K562 (cell line): ENCODE measurements around the gene UNC5C. TPM values are rescaled to one million over a fixed set of nuclear protein-coding genes. Genes with fewer than 3 reads are reported as not detected.

Experiments used
- ARID2 ChIP-seq: fragments of 450-650 bp; IDR thresholded peaks from 2 replicates; pipeline ENCODE4 v1.6.1; 2017; ENCODE audit warnings: antibody characterized with exemption, mild to moderate bottlenecking
- BMI1 ChIP-seq: fragments of 150-350 bp; IDR thresholded peaks from 2 replicates; pipeline ENCODE4 v1.6.1; 2014; ENCODE audit warnings: low read length
- C11orf30 ChIP-seq: fragments of 450-650 bp; IDR thresholded peaks from 2 replicates; pipeline ENCODE4 v1.6.1; 2016; ENCODE audit warnings: low read depth, mild to moderate bottlenecking
- CBX2 ChIP-seq: fragments of 200-600 bp; sonication (generic); IDR thresholded peaks from one replicate; pipeline ENCODE4 v1.6.1; 2012; ENCODE audit warnings: mild to moderate bottlenecking, low read length, inconsistent platforms; ENCODE audit not compliant: insufficient read depth, poor library complexity, severe bottlenecking
- CCNT2 ChIP-seq: IDR thresholded peaks from 2 replicates; pipeline ENCODE4 v1.6.1; 2011; ENCODE audit warnings: borderline replicate concordance, low read depth, mild to moderate bottlenecking, moderate library complexity, mixed read lengths, low read length; ENCODE audit not compliant: insufficient read length; ENCODE audit errors: extremely low read depth
- EP300 ChIP-seq: IDR thresholded peaks from 2 replicates; pipeline ENCODE4 v1.6.1; 2012; ENCODE audit warnings: low read length, improper control_type of control experiment
- GATAD2B ChIP-seq: fragments of 450-650 bp; IDR thresholded peaks from 2 replicates; pipeline ENCODE4 v1.6.1; 2017; ENCODE audit warnings: mild to moderate bottlenecking, borderline replicate concordance
- HDAC2 ChIP-seq: fragments of 450-650 bp; IDR thresholded peaks from 2 replicates; pipeline ENCODE4 v1.6.1; 2016; ENCODE audit warnings: mild to moderate bottlenecking
- JUN ChIP-seq, 2 experiments: sonication (generic) in 1 of 2; formaldehyde crosslinking in 1 of 2; IDR thresholded peaks; 2 replicates each; pipeline versions ENCODE4 v1.6.1 to v1.8.0; 2012 to 2022; ENCODE audit warnings: borderline replicate concordance in 2 of 2, mild to moderate bottlenecking in 2 of 2, improper control_type of control experiment in 1 of 2, low read depth in 1 of 2, low read length in 1 of 2, missing genetic modification reagents in 1 of 2
- MTA1 ChIP-seq: fragments of 450-650 bp; IDR thresholded peaks from 2 replicates; pipeline ENCODE4 v1.6.1; 2017; ENCODE audit warnings: borderline replicate concordance
- NCOA2 ChIP-seq, 2 experiments: fragments of 450-650 bp; IDR thresholded peaks; 2 replicates each; pipeline ENCODE4 v1.6.1; 2018; ENCODE audit warnings: mild to moderate bottlenecking in 2 of 2, moderate library complexity in 1 of 2; ENCODE audit not compliant: partially characterized antibody in 2 of 2
- PHB2 ChIP-seq: fragments of 450-650 bp; IDR thresholded peaks from 2 replicates; pipeline ENCODE4 v1.6.1; 2017; ENCODE audit warnings: low read depth
- SMAD4 ChIP-seq: fragments of 250-450 bp; sonication (Bioruptor Pico); conservative IDR thresholded peaks from 2 replicates; pipeline ENCODE4 v1.8.0; 2021; ENCODE audit warnings: inconsistent platforms, mild to moderate bottlenecking, moderate library complexity
- SRF ChIP-seq, 2 experiments: fragments of 250-450, 450-650 bp in 1 of 2; sonication (Bioruptor Pico) in 1 of 2; sonication (generic) in 1 of 2; formaldehyde crosslinking; IDR thresholded peaks; 2 replicates each; pipeline versions ENCODE4 v1.5.0 to v1.5.1; 2020 to 2022; ENCODE audit warnings: mild to moderate bottlenecking in 1 of 2, missing genetic modification reagents in 1 of 2
- TAL1 ChIP-seq: fragments of 450-650 bp; IDR thresholded peaks from 2 replicates; pipeline ENCODE4 v1.6.1; 2016; ENCODE audit warnings: mild to moderate bottlenecking
- ZBTB2 ChIP-seq: fragments of 450-650 bp; IDR thresholded peaks from 2 replicates; pipeline ENCODE4 v1.6.1; 2016; ENCODE audit warnings: antibody characterized with exemption
- ZFP36 ChIP-seq: fragments of 150-350 bp; IDR thresholded peaks from 2 replicates; pipeline ENCODE4 v1.6.1; 2018; ENCODE audit warnings: low read length, low read depth; ENCODE audit not compliant: partially characterized antibody
- ZNF280A ChIP-seq: fragments of 450-650 bp; IDR thresholded peaks from 2 replicates; pipeline ENCODE4 v1.6.1; 2018; ENCODE audit warnings: mild to moderate bottlenecking, low read depth; ENCODE audit not compliant: partially characterized antibody
- ZNF655 ChIP-seq: fragments of 250-450 bp; sonication (Bioruptor Pico); IDR thresholded peaks from 2 replicates; pipeline ENCODE4 v1.5.0; 2021
- polyA plus RNA-seq, 8 experiments: library from polyadenylated mRNA; depleted of rRNA in 4 of 8; stranded (reverse) in 5 of 8; unstranded in 3 of 8; fragments of >200 nt; fragmentation: Nextera tagmentation in 2 of 8; fragmentation: Illumina TruSeq in 1 of 8; extraction: Ambion mirVana in 2 of 8; extraction: Trizol in 1 of 8; gene quantifications; 2 replicates each; pipeline versions ENCODE4 v1.2.1 to v1.2.3, GENCODE V29; 2011 to 2014; ENCODE audit warnings: inconsistent platforms in 1 of 8, missing spikeins in 1 of 8
- total RNA-seq, 7 experiments: library from RNA; depleted of rRNA in 6 of 7; stranded (reverse); fragments of >200 nt in 6 of 7; fragmentation: Illumina TruSeq in 2 of 7; extraction: Trizol in 2 of 7; gene quantifications; 2 replicates each; pipeline versions ENCODE4 v1.2.1 to v1.2.3, GENCODE V29; 2011 to 2021; ENCODE audit warnings: low replicate concordance in 1 of 7
- TF ChIP-seq, protein P1 (sequence below): fragments of 450-650 bp; IDR thresholded peaks from 2 replicates; pipeline ENCODE4 v1.6.1; 2014; ENCODE audit warnings: low read depth, mild to moderate bottlenecking, moderate library complexity, borderline replicate concordance
- TF ChIP-seq, protein P2 (sequence below): sonication (generic); formaldehyde crosslinking; IDR thresholded peaks from 2 replicates; pipeline ENCODE4 v1.9.0; 2022; ENCODE audit warnings: mild to moderate bottlenecking, missing genetic modification reagents

UNC5C gene
- total and polyA plus RNA-seq, 9 of the 15 experiments (the other 6 are each of a cell fraction or from before 2014, with no cell fraction given) = under 0.01 to 0.10 (median 0.03) TPM; not detected in 1

- TF ChIP-seq ZNF655 (CRISPR knock-in tag) = no peak
- no peak for TF ChIP-seq ZBTB2
- no peak for TF ChIP-seq ZFP36
- TF ChIP-seq GATAD2B = peak; percentile 25; the same call in 1 of the 2 replicates
- peak; percentile 91 for TF ChIP-seq EP300
- 0 out of 2 replicates have a peak, but pooled peaks have one; percentile 13 for TF ChIP-seq SMAD4 (CRISPR knock-in tag)
- TF ChIP-seq ARID2 = no peak
- TF ChIP-seq CBX2 = no peak
- TF ChIP-seq SRF (CRISPR knock-in tag; IDR thresholded peaks at IDR 0.05) = no peak
- TF ChIP-seq TAL1 = peak; percentile 92
- 0 out of 2 replicates have a peak, but pooled peaks have one; percentile 12 for TF ChIP-seq C11orf30
- TF ChIP-seq PHB2 = 0 out of 2 replicates have a peak, but pooled peaks have one; percentile 55
- no peak for TF ChIP-seq BMI1
- peak; percentile 86; the same call in 1 of the 2 replicates for TF ChIP-seq HDAC2
- TF ChIP-seq, protein P1, sequence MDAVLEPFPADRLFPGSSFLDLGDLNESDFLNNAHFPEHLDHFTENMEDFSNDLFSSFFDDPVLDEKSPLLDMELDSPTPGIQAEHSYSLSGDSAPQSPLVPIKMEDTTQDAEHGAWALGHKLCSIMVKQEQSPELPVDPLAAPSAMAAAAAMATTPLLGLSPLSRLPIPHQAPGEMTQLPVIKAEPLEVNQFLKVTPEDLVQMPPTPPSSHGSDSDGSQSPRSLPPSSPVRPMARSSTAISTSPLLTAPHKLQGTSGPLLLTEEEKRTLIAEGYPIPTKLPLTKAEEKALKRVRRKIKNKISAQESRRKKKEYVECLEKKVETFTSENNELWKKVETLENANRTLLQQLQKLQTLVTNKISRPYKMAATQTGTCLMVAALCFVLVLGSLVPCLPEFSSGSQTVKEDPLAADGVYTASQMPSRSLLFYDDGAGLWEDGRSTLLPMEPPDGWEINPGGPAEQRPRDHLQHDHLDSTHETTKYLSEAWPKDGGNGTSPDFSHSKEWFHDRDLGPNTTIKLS = peak; percentile 31; the same call in 1 of the 2 replicates
- peak; percentile 93 for TF ChIP-seq CCNT2
- TF ChIP-seq JUN (IDR thresholded peaks at IDR 0.05; ENCODE audit: borderline replicate concordance, low read depth, low read length) = peak; percentile 50; the same call in 1 of the 2 replicates
- TF ChIP-seq JUN (CRISPR knock-in tag; IDR thresholded peaks at IDR 0.05; ENCODE audit: borderline replicate concordance) = no peak
- peak; percentile 82; the same call in 1 of the 2 replicates for TF ChIP-seq MTA1
- TF ChIP-seq ZNF280A = no peak
- TF ChIP-seq, protein P2, sequence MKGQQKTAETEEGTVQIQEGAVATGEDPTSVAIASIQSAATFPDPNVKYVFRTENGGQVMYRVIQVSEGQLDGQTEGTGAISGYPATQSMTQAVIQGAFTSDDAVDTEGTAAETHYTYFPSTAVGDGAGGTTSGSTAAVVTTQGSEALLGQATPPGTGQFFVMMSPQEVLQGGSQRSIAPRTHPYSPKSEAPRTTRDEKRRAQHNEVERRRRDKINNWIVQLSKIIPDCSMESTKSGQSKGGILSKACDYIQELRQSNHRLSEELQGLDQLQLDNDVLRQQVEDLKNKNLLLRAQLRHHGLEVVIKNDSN (CRISPR knock-in tag) = no peak
- TF ChIP-seq NCOA2 (IDR thresholded peaks at IDR 0.05; ENCODE audit: partially characterized antibody in 2 of 2) = peak in 1 of 2 experiments; percentile 52
Observed at GRCh38 chr4:95249426-95250021, 299.2 kb downstream of the UNC5C start (continued).
